ENCODE data around the gene RAB26.
A peak's percentile ranks its signal among the peaks of the same experiment; 100 is the strongest.
"Not testable (repeated sequence)": the region's sequence is repeated elsewhere in the genome, so short reads cannot be mapped to it uniquely, and the experiment has no call there.

The RAB26 gene

DNA sequence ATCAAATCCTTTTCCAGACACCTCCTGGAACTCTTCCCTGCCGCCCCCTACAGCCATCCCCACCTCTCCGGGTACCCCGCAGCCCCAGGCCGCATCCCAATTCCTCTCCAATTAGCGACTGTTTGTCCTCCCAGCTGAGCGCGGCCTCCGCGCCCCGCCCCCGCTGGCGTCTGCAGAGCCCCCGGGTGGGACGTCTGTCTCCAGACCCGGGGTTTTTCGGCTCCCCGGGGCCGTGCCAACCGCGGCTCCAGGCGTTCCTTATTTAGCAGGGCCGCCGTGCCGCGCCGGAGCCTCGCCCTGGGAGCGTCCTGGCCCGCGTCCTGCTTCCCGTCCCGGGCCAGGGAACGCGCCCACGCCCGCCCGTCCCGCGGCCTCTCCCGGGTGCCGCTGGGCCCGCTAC is 13.4 kb upstream of the RAB26 start:
- not testable (repeated sequence) for H3K9me3 Mint-ChIP-seq; H3K36me3 Mint-ChIP-seq (ENCODE audit: insufficient read depth); DNase-seq (ENCODE audit: low spot score in 2 of 2); ATAC-seq (replicated peaks; ENCODE audit: extremely low read depth, poor library complexity, severe bottlenecking); H3K4me1 Mint-ChIP-seq; H3K27ac Mint-ChIP-seq (ENCODE audit: low read depth); H3K27me3 Mint-ChIP-seq
- peak overlapping the region; percentile 66 for H3K4me3 Mint-ChIP-seq

DNA sequence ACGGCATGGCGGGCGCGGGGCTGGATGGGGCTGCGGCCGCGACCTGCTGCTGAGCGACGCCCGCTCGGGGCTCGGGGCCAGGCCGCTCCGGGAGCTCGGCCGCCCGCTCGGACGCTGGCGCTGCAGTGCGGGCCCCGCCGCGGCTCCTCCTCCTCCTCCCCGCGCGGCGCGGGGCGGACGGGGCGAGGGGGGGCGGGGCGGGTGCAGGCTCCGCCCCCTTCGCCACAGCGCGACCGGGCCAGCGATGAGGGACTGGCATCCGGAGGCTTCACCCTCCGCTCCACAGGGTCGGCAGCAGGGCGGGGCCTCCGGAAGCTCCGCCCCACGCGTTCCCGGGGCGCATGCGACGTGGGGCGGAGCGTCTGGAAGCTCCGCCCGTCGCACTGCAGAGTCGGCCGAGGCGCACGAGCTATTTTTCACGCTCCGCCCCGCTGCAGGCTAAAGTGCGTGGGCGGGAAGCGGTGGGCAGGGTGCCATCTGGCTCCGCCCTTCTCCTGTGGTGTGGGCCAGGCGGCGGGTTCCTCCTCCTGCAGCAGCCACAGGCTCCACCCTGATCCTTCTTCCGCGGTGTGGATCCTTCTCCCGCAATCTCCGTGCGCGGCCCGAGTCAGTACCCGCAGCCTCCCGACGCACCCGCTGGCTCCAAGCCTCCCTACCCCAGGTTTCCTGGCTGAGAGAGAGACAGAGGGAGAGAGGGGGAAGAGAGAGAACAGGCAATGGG is 12.5 kb upstream of the RAB26 start, which contains the start of gene PKD1:
Gene PKD1, minus strand, starts transcription at position 129 of the 721 bp plus-strand sequence. CDS start 209 bp downstream, outside the sequence.
- ATAC-seq (replicated peaks; ENCODE audit: extremely low read depth, poor library complexity, severe bottlenecking), result peak; percentile 58
- Mint-ChIP-seq H3K4me1 (peaks cover 14% of the 10 kb centered on the region), H3K27ac (ENCODE audit: low read depth) (peak within 1 kb of the TSS; percentile 58), H3K4me3 (peak within 1 kb of the TSS; percentile 85), H3K36me3 (ENCODE audit: insufficient read depth) (peaks cover 14% of the 10 kb centered on the region)
- H3K27me3 Mint-ChIP-seq, H3K9me3 Mint-ChIP-seq: not testable (repeated sequence)
- DNase-seq (ENCODE audit: low spot score in 2 of 2), result peak; percentile 98

DNA sequence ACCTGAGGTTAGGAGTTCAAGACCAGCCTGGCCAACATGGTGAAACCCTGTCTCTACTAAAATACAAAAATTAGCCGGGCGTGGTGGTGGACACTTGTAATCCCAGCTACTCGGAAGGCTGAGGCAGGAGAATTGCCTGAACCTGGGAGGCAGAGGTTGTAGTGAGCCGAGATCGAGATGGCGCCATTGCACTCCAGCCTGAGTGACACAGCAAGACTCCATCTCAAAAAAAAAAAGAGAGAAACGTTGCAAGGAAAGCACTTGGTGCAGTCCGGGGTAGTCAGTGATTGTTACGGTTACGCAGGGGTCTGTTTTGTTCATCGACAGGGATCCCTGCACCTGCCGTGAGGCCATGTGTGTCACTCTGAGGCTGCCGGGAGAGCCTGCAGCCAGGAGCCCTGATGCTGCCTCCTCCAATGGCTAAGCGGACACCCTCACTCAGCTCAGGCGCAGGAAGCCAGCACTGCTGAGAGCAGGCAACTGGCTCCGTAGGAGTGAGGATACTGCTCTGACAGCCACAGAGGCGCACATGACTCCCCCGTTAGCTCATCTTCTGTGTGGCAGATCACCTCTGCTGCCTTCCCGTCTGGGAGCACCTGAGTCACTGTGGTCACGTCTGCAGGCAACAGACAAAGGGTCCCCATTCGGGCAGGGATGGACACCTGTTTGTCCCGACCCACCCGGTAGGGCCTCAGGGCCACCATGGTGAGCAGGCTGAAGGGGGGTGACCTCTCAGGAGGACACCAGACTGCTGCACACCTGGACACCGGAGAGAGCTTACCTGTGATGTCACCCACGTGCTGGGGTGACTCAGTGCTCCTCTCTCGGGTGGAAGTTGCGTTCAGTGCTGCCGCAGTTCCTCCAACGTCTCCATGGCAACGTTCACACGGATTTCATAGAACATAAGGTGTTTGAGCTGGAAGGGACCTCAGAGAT is 5.2 kb upstream of the RAB26 start:
- Mint-ChIP-seq H3K27me3 (no peaks in the 10 kb centered on the region), H3K27ac (ENCODE audit: low read depth) (no peak overlapping the region), H3K9me3 (no peaks in the 10 kb centered on the region), H3K4me1 (peaks cover 6% of the 10 kb centered on the region), H3K36me3 (ENCODE audit: insufficient read depth) (peaks cover 8% of the 10 kb centered on the region), H3K4me3 (no peak overlapping the region)
- DNase-seq (ENCODE audit: low spot score in 2 of 2), result no peak
- ATAC-seq (replicated peaks; ENCODE audit: extremely low read depth, poor library complexity, severe bottlenecking), result no peak

DNA sequence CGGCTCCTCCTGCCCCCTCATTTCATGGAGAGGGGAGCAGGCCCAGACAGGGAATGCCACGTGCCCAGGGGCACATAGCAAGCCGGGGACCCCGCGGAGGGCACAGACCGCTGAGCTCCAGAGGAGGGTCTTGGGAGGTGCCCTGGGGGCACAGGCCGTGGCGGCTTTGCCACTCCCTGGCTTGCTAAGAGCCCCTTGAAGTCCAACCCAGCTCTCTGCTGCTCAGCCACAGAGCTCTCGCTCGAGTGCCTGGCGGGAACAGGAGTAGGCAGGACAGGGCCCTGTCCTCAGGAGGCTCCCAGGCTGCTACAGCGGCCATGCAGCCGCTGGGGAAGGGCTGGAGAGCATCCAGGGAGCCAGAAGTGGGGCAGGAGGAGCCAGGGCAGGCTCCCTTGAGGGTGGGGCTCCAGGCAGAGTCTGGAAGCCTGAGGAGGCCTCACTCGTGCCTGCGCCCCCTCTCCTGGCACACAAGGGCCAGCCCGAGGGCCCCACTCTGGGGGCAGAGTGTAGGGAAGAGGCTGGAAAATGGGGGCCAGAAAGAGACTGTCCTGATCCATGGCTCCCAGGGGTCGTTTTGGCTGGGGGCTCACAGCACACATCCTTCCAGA is 4.4 kb upstream of the RAB26 start:
- ATAC-seq (replicated peaks; ENCODE audit: extremely low read depth, poor library complexity, severe bottlenecking) (no peak), DNase-seq (ENCODE audit: low spot score in 2 of 2) (no peak)
- Mint-ChIP-seq H3K9me3 (no peaks in the 10 kb centered on the region), H3K4me3 (no peak overlapping the region), H3K27ac (ENCODE audit: low read depth) (no peak overlapping the region), H3K27me3 (no peaks in the 10 kb centered on the region), H3K4me1 (peaks cover 6% of the 10 kb centered on the region), H3K36me3 (ENCODE audit: insufficient read depth) (peaks cover 5% of the 10 kb centered on the region)

DNA sequence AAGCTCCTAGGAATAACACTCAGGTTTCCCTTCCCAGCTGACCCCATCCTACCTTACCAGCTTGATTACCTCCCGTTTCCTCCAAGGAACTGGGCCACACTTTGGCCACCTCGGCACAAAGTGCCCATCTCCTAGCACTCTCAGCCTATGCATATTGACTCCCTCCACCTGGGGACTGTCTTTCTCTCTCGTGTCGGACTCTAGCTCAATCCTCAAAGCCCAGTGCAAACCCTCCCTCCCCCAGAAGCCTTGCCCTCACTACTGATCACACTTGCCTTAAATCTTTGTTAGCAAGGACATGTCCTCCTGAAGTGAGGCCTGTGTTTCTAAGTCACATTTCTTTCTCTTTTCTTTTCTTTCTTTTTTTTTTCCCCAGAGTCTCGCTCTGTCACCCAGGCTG is 2.6 kb upstream of the RAB26 start:
- H3K27me3 Mint-ChIP-seq, result no peaks in the 10 kb centered on the region
- H3K4me3 Mint-ChIP-seq, result no peak overlapping the region
- H3K4me1 Mint-ChIP-seq, result peaks cover 11% of the 10 kb centered on the region
- peaks cover 3% of the 10 kb centered on the region for H3K36me3 Mint-ChIP-seq (ENCODE audit: insufficient read depth)
- DNase-seq (ENCODE audit: low spot score in 2 of 2) (no peak), ATAC-seq (replicated peaks; ENCODE audit: extremely low read depth, poor library complexity, severe bottlenecking) (no peak)
- no peaks in the 10 kb centered on the region for H3K9me3 Mint-ChIP-seq
- no peak overlapping the region for H3K27ac Mint-ChIP-seq (ENCODE audit: low read depth)

DNA sequence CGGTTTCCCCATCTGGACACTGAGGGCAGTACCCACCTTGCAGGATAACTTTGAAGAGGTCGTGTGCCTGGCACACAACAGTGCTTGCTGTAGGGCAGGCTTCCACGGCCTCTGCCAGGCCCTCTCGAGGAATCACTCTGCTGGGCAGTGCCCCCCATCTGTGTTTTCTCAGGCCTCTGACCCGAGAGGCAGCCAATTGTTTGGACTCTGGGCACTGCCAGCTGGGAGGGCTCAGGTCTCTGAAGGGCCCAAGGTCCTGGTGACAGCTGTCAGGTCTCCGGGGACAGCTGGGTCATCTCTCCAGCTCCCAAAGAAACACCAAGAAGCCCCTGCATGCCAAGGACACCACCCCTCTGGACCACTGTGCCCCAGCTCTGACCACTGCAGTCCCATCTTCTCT is 1.0 kb upstream of the RAB26 start:
- DNase-seq (ENCODE audit: low spot score in 2 of 2) (no peak), ATAC-seq (replicated peaks; ENCODE audit: extremely low read depth, poor library complexity, severe bottlenecking) (no peak)
- peaks cover 17% of the 10 kb centered on the region for H3K4me1 Mint-ChIP-seq
- H3K36me3 Mint-ChIP-seq (ENCODE audit: insufficient read depth), result peaks cover 3% of the 10 kb centered on the region
- H3K27ac Mint-ChIP-seq (ENCODE audit: low read depth), result no peak overlapping the region
- H3K9me3 Mint-ChIP-seq, result no peaks in the 10 kb centered on the region
- peak overlapping the region; percentile 55 for H3K4me3 Mint-ChIP-seq
- no peaks in the 10 kb centered on the region for H3K27me3 Mint-ChIP-seq

DNA sequence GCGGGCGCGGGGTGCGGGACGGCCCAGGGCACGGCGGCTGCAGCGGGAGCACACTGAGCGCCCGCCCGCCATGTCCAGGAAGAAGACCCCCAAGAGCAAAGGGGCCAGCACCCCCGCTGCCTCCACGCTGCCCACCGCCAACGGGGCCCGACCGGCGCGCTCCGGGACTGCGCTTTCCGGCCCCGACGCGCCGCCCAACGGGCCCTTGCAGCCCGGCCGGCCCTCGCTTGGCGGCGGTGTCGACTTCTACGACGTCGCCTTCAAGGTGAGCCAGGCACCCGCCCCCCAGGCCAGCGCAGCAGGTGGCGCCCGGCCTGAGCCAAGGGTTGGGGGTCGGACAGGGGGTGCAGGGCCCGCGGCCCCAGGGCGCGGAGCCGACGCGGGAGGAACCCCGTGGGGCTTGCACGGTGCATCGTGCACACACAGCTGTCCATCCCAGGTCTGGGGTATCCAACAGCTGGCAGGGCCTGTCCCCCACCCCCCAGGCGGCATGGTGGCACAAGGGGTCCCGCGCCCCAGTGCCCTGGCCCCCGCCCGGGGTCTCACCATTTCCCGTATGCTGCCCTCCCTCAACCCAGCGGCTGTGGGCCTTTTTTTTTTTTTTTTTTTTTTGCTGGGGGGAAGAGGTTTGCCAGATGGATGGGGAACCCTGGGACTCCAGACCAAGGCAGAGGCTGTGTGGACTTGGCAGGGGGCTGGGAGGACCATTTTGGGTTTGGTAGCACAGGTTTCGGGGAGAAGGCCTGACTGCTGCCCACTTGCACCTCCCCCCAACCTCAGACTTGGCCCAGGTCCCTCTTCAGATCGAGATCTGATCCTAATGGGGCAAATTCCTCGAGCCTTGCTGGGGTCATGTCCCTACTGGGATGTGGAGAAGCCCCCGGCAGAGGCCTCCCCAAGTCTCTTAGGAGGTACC is 547 bp downstream of the RAB26 start:
- Mint-ChIP-seq H3K4me1 (peaks cover 25% of the 10 kb centered on the region), H3K36me3 (ENCODE audit: insufficient read depth) (peaks cover 3% of the 10 kb centered on the region), H3K4me3 (peak overlapping the region; percentile 63), H3K9me3 (no peaks in the 10 kb centered on the region), H3K27ac (ENCODE audit: low read depth) (no peak overlapping the region), H3K27me3 (no peaks in the 10 kb centered on the region)
- ATAC-seq (replicated peaks; ENCODE audit: extremely low read depth, poor library complexity, severe bottlenecking) (peak; percentile 9), DNase-seq (ENCODE audit: low spot score in 2 of 2) (no peak)

DNA sequence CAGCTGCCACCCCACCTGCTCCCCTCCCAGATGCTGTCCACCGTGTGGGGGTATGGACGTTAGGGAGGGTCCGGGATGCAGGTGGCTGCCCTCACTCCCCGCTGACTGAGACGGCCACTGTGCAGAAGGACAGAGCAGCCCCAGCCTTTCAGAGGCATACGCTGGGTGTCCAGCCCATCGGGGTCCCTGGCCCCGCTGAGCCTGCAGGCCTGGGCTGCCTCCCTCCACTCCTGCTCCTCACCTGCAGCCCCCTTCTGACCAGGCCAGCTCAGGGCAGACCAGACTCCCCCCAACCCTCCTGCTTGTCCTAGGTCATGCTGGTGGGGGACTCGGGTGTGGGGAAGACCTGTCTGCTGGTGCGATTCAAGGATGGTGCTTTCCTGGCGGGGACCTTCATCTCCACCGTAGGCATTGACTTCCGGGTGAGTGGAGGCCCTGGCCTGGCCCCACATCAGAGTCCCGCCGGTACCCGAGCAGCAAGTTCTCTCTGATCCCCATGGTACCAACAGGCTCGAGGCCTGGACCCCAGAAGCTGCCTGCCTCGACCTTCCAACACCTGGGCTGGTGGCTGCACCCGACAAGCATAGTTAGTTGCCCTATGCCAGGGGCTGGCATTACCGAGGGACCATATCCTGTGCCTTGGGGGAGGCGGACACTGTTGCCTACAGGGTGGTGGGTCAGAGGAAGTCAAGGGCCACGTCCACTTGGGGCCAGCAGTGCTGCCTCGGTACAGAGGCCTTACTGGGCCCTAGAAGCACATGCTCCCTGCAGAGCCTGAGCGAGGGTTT is 1.4 kb downstream of the RAB26 start:
- peaks cover 29% of the 10 kb centered on the region for H3K4me1 Mint-ChIP-seq
- H3K9me3 Mint-ChIP-seq, result no peaks in the 10 kb centered on the region
- ATAC-seq (replicated peaks; ENCODE audit: extremely low read depth, poor library complexity, severe bottlenecking) (no peak), DNase-seq (ENCODE audit: low spot score in 2 of 2) (no peak)
- no peaks in the 10 kb centered on the region for H3K27me3 Mint-ChIP-seq
- H3K27ac Mint-ChIP-seq (ENCODE audit: low read depth), result no peak overlapping the region
- H3K4me3 Mint-ChIP-seq, result peak overlapping the region; percentile 63
- H3K36me3 Mint-ChIP-seq (ENCODE audit: insufficient read depth), result peaks cover 5% of the 10 kb centered on the region

DNA sequence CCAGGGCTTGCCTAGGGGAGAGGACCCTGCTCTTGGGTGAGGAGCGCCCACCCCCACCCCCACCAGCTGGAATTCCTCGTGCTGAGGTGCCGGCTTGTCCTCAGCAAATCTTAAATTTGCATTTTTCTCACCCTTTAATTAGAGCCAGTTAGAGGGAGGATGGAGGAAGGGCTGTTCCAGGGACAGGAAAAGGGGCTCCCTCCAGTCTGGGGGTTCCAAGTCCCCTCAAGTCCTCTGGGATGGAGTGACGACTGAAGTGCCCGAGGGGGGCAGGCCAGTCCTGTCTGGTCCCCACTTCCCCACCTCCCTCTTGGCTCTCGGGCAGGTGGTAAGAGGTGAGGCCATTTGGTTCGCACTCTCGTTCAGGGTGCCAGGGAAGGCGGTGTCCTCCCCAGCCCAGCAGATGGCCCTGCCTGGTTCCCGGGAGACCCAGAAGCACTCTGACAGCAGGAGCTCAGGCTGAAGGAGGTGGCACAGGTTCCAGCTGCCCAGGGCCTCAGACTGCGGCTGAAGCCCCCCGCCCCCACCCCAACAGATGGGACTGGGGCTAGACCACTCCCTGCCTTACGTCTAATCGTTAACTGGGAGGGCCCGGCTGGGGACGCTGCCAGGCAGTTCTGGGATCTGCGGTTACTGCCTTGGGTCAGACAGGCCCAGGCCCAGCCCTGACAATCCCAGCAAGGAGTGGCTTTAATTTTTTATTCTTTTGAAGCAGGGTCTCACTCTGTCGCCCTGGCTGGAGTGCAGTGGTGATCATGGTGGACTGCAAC is 2.2 kb downstream of the RAB26 start:
- H3K27me3 Mint-ChIP-seq, result no peaks in the 10 kb centered on the region
- peaks cover 29% of the 10 kb centered on the region for H3K4me1 Mint-ChIP-seq
- no peaks in the 10 kb centered on the region for H3K9me3 Mint-ChIP-seq
- H3K27ac Mint-ChIP-seq (ENCODE audit: low read depth), result no peak overlapping the region
- no peak for ATAC-seq (replicated peaks; ENCODE audit: extremely low read depth, poor library complexity, severe bottlenecking)
- no peak overlapping the region for H3K4me3 Mint-ChIP-seq
- no peak for DNase-seq (ENCODE audit: low spot score in 2 of 2)
- H3K36me3 Mint-ChIP-seq (ENCODE audit: insufficient read depth), result peaks cover 11% of the 10 kb centered on the region

DNA sequence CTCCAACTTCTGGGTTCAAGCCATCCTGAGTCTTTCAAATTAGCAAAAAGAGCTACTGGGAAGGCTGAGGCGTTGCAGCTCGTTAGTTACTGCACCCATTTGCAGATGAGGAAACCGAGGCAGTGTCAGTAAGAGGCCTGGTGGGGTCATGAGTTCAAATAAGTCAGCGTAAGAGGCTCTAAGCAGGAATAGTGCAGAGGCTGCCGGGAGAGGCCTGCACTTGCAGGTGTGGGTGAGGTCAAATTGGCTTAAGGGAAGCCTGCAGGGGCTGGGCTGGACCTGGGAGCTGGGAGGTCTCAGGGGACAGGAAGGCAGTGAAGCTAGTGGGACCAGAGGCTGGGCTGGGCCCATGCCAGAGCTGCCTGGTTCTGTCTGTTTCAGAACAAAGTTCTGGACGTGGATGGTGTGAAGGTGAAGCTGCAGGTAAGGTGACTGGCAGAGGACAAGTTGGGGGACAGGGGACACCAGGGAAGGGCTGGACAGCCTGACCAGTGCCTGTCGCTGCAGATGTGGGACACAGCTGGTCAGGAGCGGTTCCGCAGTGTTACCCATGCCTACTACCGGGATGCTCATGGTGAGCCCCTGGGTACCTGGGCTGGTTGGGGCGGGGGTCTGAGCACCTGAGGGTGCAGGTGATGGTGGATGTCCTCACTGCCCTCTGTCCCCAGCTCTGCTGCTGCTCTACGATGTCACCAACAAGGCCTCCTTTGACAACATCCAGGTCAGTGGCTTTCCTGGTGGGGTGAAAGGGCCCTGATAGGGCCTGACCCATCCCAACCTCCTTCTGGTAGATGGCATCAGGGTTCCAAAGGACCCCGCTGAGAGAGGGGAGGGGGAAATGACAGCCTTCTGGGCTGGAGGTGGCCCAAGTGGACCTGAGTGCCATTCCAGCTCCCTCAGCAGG is 3.0 kb downstream of the RAB26 start:
- peak overlapping the region; percentile 33 for H3K4me3 Mint-ChIP-seq
- DNase-seq (ENCODE audit: low spot score in 2 of 2) (no peak), ATAC-seq (replicated peaks; ENCODE audit: extremely low read depth, poor library complexity, severe bottlenecking) (no peak)
- peaks cover 35% of the 10 kb centered on the region for H3K4me1 Mint-ChIP-seq
- no peaks in the 10 kb centered on the region for H3K27me3 Mint-ChIP-seq
- H3K27ac Mint-ChIP-seq (ENCODE audit: low read depth), result no peak overlapping the region
- H3K36me3 Mint-ChIP-seq (ENCODE audit: insufficient read depth), result peaks cover 11% of the 10 kb centered on the region
- no peaks in the 10 kb centered on the region for H3K9me3 Mint-ChIP-seq
